Colonic mucosa (tissue), 4 donors: ENCODE data around the gene F3. TPM values are rescaled to one million over a fixed set of nuclear protein-coding genes. Genes with fewer than 3 reads are reported as not detected.
A peak's percentile ranks its signal among the peaks of the same experiment; 100 is the strongest.

Experiments
- DNase-seq: peaks from one replicate; pipeline ENCODE4 v3.0.0-alpha.2; 2020
- H3K27ac ChIP-seq: fragments of 200-600 bp; one replicate; pipeline ENCODE4 v1.8.0; 2021
- H3K27me3 ChIP-seq: fragments of 200-600 bp; one replicate; pipeline ENCODE4 v1.8.0; 2021
- H3K36me3 ChIP-seq: fragments of 200-600 bp; one replicate; pipeline ENCODE4 v1.8.0; 2021
- H3K4me1 ChIP-seq: fragments of 200-600 bp; one replicate; pipeline ENCODE4 v1.8.0; 2021; ENCODE audit warnings: mild to moderate bottlenecking
- H3K4me3 ChIP-seq: fragments of 200-600 bp; one replicate; pipeline ENCODE4 v1.8.0; 2021
- H3K9ac ChIP-seq, 2 donors: one replicate each; pipeline ENCODE4 v1.7.0; 2013; ENCODE audit warnings: control low read depth in 2 of 2, low read depth in 2 of 2, low read length in 2 of 2
- H3K9me3 ChIP-seq: fragments of 200-600 bp; one replicate; pipeline ENCODE4 v1.8.0; 2021
- intact Hi-C: fragments of 100-400 bp; cut with DNase I; formaldehyde crosslinking; loops from one replicate; pipeline ENCODE4 v1.14.1; 2022
- total RNA-seq, 2 donors: library from RNA; stranded (reverse); fragmentation: NEBNext Ultra II Directional in 1 of 2; extraction: Animal tissue kit (Norgen Biotek cat#: 25700) in 1 of 2; gene quantifications; one replicate each; pipeline ENCODE4 v1.2.1, GENCODE V29; 2021
- TF ChIP-seq, protein P1 (sequence below): fragments of 200-600 bp; IDR thresholded peaks from one replicate; pipeline ENCODE4 v1.8.0; 2022; ENCODE audit warnings: antibody characterized with exemption, mild to moderate bottlenecking
- donor health status: healthy.
- donor health status: DM: no; HTN: no; CAD: no.
- donor health status: DM: no; HTN: no; CAD: no.

The F3 gene
- total RNA-seq: 10 to 100 TPM; 20.9 to 44.8 TPM

DNA sequence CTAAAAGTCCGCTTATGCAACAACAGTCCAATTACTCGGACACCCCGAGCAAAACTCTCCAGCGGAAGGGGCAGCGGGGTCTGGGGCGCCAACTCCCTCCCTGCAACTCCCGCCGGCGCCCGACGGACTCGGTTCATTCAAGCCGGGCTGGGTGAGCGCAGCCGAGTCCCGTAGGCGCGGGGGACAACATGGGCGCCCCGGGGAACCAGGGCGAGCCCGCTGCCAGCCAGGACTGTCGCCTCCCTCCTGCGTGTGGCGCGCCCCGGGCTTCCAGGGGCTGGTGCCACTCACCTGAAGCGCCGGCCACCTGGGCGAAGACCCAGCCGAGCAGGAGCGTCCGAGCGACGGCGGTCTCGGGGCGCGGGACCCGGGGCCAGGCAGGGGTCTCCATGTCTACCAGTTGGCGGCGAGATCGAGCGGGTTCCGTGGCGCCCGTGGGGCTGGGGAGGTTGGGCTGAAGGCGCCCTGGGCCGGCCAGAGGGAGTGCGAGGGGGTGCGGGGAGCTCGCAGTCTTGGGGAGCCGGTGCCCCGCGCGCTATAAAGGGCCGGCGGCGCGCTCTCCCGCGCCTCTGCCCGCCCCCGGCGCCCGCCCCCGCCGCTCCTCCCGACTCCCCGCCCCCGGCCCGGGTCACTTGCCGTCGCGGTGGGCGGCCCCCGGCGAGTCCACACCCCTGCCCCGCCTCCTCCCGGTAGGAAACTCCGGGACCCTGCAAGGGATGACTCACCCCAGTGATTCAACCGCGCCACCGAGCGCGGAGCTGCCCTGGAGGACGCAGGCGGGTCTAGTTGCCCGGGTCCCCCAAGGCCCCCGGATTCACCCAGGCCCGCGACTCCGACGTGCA, at the start of gene F3:
Gene F3, minus strand, starts transcription at position 514 of the 842 bp plus-strand sequence. Its CDS starts 123 bp downstream, at position 391.
- Histone ChIP-seq H3K27me3 (no peaks in the 10 kb centered on the region), H3K9ac (peak within 1 kb of the TSS; percentile 83 to 85), H3K4me1 (no peaks in the 10 kb centered on the region), H3K36me3 (no peaks in the 10 kb centered on the region), H3K4me3 (peak within 1 kb of the TSS; percentile 96), H3K9me3 (no peaks in the 10 kb centered on the region), H3K27ac (peak within 1 kb of the TSS; percentile 89)
- TF ChIP-seq, protein P1, sequence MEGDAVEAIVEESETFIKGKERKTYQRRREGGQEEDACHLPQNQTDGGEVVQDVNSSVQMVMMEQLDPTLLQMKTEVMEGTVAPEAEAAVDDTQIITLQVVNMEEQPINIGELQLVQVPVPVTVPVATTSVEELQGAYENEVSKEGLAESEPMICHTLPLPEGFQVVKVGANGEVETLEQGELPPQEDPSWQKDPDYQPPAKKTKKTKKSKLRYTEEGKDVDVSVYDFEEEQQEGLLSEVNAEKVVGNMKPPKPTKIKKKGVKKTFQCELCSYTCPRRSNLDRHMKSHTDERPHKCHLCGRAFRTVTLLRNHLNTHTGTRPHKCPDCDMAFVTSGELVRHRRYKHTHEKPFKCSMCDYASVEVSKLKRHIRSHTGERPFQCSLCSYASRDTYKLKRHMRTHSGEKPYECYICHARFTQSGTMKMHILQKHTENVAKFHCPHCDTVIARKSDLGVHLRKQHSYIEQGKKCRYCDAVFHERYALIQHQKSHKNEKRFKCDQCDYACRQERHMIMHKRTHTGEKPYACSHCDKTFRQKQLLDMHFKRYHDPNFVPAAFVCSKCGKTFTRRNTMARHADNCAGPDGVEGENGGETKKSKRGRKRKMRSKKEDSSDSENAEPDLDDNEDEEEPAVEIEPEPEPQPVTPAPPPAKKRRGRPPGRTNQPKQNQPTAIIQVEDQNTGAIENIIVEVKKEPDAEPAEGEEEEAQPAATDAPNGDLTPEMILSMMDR: no peak
- intact Hi-C loops: no loop called here
- peak; percentile 95 for DNase-seq

DNA sequence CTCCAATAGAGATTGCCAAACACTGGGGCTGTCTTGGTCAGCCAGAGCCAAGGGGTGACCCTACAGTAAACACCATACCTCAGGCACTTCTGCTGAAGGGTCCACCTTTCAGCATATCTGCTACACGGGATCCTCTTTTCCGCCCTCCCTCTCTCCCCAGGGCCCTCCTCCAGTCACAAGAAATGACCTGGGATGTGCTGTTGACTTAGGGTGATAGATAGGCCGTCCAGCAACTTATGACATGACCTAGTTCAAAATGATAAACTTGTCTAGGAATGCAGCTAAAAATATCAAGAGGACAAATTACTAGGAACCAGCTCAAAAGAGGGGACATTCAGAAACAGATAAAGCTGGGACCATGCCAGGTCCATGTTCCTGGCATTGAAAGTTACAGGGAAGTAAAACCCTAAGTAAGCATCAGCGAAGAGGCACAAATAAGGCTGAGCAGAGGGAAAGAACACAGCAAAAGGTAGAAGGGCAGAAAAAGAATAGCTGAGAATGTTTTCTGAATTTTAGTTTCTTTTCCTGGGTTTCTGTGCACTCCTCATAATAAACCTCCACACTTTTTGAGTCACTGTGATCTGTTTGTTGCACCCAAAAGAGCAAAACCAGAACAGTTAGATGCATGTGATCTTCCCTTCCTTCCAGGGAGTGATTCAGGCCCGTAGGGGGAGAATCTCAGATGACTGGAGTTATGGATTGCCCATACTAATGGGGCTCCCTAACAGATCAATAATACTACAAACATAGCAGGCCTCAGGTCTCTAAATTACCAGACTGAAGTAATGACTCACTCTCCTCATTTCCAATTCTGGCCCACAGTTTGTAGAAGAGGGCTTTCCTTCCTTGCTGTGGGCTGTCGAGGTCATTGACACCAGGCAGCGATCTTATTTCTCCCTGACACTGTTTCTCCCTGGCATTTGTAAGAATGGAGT, 48.9 kb upstream of the F3 start:
- Histone ChIP-seq H3K27me3 (no peaks in the 10 kb centered on the region), H3K4me3 (no peak overlapping the region), H3K4me1 (no peaks in the 10 kb centered on the region), H3K27ac (no peak overlapping the region), H3K36me3 (no peaks in the 10 kb centered on the region), H3K9me3 (no peaks in the 10 kb centered on the region), H3K9ac (no peak overlapping the region)
- TF ChIP-seq, protein P1: no peak
- DNase-seq: no peak
- intact Hi-C loops: no loop called here

DNA sequence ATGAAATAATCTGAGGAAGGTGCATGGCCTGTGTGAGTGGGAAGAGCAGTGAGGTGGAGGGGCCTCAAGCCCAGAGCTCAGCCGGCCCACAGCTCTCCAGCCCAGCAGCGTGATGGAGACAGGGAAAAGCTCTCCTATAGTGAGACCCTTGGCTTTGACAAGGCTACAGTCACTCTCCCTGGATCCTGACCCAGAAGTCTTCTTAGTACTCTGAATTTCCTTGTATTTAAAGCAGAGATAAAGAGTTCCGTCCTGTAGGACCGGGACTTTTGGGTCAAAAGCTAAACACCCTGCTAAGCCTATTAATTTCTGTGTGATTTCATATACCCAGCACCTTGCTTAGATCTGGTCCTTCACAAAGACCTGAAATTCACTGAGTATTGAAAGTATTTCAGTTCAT, 48.2 kb upstream of the F3 start:
- Histone ChIP-seq H3K9me3 (no peaks in the 10 kb centered on the region), H3K36me3 (no peaks in the 10 kb centered on the region), H3K4me3 (no peak overlapping the region), H3K27ac (no peak overlapping the region), H3K4me1 (no peaks in the 10 kb centered on the region), H3K9ac (no peak overlapping the region), H3K27me3 (no peaks in the 10 kb centered on the region)
- TF ChIP-seq, protein P1: no peak
- no peak for DNase-seq
- intact Hi-C loops: no loop called here

DNA sequence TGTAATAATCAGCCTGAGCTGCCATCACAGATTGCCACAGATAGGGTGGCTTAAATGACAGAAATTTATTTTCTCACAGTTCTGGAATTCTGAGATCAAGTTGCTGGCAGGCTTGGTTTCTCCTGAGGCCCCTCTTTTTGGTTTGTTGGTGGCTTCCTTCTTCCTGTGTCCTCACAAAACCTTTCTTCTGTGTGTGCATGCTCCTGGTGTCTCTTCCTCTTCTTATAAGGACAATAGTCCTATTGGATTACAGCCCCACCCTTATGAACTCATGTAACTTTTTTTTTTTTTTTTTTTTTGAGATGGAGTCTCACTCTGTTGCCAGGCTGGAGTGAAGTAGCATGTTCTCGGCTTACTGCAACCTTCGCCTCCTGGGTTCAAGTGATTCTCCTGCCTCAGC, 41.0 kb upstream of the F3 start:
- no peak overlapping the region for H3K9ac ChIP-seq
- no peaks in the 10 kb centered on the region for H3K4me1 ChIP-seq
- H3K27me3 ChIP-seq: no peaks in the 10 kb centered on the region
- no peak overlapping the region for H3K27ac ChIP-seq
- H3K9me3 ChIP-seq: no peaks in the 10 kb centered on the region
- no peak for DNase-seq
- TF ChIP-seq, protein P1: no peak
- H3K4me3 ChIP-seq: no peak overlapping the region
- no peaks in the 10 kb centered on the region for H3K36me3 ChIP-seq
- intact Hi-C loops: no loop called here

DNA sequence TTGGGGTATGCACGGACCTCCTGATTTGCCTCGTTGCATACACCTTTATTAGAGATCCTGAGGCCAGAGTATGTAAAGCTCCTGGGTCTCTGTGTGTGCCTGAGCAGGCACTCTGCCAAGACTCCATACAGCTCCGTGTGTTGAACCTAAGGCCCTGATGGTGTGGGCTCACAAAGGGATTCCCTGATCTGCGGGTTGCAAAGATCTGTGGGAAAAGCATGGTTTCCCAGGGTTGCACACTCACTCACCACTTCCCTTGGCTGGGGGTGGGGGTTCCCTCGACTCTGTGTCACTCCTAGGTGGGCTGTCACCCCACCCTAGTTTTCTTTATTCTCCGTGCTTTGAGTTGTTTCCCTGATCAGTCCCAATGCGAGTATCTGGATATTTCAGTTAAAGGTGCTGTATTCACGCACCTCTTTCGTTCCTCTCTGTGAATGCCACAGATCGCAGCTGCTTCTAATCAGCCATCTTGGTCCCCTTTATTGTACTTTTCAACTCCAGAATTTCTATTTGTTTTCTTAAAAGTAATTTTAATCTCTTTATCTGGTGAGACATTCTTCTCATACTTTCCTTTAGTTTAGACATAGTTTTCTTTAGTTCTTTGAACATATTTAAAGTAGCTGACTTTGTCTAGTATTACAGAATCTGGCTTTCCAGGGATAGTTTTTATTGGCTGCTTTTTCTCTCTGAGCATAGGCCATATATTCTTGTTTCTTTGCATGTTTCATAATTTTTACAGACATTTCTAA, 39.0 kb upstream of the F3 start:
- H3K4me1 ChIP-seq: no peaks in the 10 kb centered on the region
- no peak overlapping the region for H3K9ac ChIP-seq
- no peaks in the 10 kb centered on the region for H3K36me3 ChIP-seq
- H3K9me3 ChIP-seq: no peaks in the 10 kb centered on the region
- TF ChIP-seq, protein P1: no peak
- no peak overlapping the region for H3K4me3 ChIP-seq
- DNase-seq: no peak
- no peaks in the 10 kb centered on the region for H3K27me3 ChIP-seq
- no peak overlapping the region for H3K27ac ChIP-seq
- intact Hi-C loops: no loop called here
